A549 (cell line): ENCODE results near the gene CCDC171.

Experiments used
- POLR2A ChIP-seq: IDR thresholded peaks from 2 replicates; pipeline ENCODE4 v1.6.1; 2012; ENCODE audit warnings: mild to moderate bottlenecking, low read length
- SMC3 ChIP-seq: fragments of >200 bp; sonication (Bioruptor Twin); formaldehyde crosslinking; IDR thresholded peaks from 3 replicates; pipeline ENCODE4 v1.6.1; 2018; ENCODE audit warnings: inconsistent platforms
- TF ChIP-seq, protein P1 (sequence below): fragments of >200 bp; sonication (Bioruptor Twin); formaldehyde crosslinking; IDR thresholded peaks from 3 replicates; pipeline ENCODE4 v1.5.1; 2016
- TF ChIP-seq, protein P2 (sequence below): fragments of 250-450 bp; sonication (Bioruptor Pico); IDR thresholded peaks from 2 replicates; pipeline ENCODE4 v1.5.0; 2021; ENCODE audit warnings: mild to moderate bottlenecking, moderate library complexity, borderline replicate concordance

DNA sequence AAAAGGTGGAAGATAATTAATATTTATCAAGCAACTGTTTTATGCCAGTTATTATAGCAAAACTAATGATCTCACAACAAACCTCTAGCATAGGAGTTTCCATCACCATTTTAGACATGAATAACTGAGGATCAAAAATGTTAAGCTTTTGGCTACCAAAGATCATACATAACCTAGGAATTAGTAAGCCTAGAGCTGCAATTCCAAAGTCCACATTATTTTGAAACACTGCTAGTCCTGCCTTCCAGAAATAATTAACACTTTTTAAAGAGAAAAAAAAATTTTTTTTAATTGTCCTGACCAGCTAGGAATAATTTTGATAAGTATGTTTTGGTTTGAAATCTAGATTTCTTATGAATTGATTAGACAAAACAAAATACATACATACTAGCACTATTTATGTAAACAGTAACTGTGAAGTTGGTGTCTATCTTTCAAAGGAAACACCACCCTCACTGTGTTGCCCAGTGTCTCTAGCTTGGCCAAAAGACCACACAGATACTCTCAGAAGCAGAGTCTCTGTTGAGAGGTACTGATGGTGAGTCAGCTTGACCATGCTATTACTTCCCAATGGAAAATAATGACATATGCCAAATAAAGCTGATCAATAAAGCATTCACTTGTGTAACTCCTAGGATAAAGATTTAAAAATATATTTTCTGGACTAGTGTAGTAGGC, 422.4 kb downstream of the CCDC171 start:
- TF ChIP-seq, protein P1, sequence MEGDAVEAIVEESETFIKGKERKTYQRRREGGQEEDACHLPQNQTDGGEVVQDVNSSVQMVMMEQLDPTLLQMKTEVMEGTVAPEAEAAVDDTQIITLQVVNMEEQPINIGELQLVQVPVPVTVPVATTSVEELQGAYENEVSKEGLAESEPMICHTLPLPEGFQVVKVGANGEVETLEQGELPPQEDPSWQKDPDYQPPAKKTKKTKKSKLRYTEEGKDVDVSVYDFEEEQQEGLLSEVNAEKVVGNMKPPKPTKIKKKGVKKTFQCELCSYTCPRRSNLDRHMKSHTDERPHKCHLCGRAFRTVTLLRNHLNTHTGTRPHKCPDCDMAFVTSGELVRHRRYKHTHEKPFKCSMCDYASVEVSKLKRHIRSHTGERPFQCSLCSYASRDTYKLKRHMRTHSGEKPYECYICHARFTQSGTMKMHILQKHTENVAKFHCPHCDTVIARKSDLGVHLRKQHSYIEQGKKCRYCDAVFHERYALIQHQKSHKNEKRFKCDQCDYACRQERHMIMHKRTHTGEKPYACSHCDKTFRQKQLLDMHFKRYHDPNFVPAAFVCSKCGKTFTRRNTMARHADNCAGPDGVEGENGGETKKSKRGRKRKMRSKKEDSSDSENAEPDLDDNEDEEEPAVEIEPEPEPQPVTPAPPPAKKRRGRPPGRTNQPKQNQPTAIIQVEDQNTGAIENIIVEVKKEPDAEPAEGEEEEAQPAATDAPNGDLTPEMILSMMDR: no peak
- TF ChIP-seq SMC3 (no peak), POLR2A (no peak)
- TF ChIP-seq, protein P2, sequence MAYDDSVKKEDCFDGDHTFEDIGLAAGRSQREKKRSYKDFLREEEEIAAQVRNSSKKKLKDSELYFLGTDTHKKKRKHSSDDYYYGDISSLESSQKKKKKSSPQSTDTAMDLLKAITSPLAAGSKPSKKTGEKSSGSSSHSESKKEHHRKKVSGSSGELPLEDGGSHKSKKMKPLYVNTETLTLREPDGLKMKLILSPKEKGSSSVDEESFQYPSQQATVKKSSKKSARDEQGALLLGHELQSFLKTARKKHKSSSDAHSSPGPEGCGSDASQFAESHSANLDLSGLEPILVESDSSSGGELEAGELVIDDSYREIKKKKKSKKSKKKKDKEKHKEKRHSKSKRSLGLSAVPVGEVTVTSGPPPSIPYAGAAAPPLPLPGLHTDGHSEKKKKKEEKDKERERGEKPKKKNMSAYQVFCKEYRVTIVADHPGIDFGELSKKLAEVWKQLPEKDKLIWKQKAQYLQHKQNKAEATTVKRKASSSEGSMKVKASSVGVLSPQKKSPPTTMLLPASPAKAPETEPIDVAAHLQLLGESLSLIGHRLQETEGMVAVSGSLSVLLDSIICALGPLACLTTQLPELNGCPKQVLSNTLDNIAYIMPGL (CRISPR knock-in tag): no peak
